GM12878 (cell line): ENCODE results near the gene GNPTAB. TPM values are rescaled to one million over a fixed set of nuclear protein-coding genes. Genes with fewer than 3 reads are reported as not detected.

ENCODE experiments used
- ATAC-seq: fragments of 200-7000 bp; cut with Tn5 transposase; 3 replicates; pipeline ENCODE4 v1.9.1; 2020; ENCODE audit warnings: mild to moderate bottlenecking, moderate library complexity
- BruUV-seq: library from RNA; stranded (reverse); fragments of 400-500 nt; replicated peaks from 2 replicates; lab custom pipeline; 2021; lab: Mats Ljungman, UMichigan
- CTCF ChIA-PET: fragments of 300-600 bp; sonication (Branson Sonifier 250); formaldehyde crosslinking; extraction: SDS; loops from one replicate; lab custom pipeline; 2021; ENCODE audit warnings: inconsistent platforms; lab: Yijun Ruan, JAX
- POLR2A ChIA-PET: fragments of 350-600 bp; formaldehyde crosslinking; extraction: SDS; loops from one replicate; lab custom pipeline; 2021; ENCODE audit warnings: inconsistent platforms; lab: Charles Lee
- RAD21 ChIA-PET: fragments of 300-600 bp; sonication (Branson Sonifier 250); formaldehyde crosslinking; loops from one replicate; lab custom pipeline; 2023; ENCODE audit warnings: antibody characterized with exemption; ENCODE audit not compliant: unreplicated experiment; lab: Charles Lee
- SMC1A ChIA-PET: fragments of 300-600 bp; sonication (Branson Sonifier 250); formaldehyde crosslinking; loops from one replicate; lab custom pipeline; 2023; ENCODE audit not compliant: unreplicated experiment, uncharacterized antibody; lab: Charles Lee
- DNase-seq: peaks from one replicate; pipeline ENCODE4 v3.0.0-alpha.2; 2011; ENCODE audit warnings: low read depth, low spot score
- FAIRE-seq: peaks from 3 replicates; lab custom pipeline; 2011; peaks lifted over from hg19 to GRCh38; lab: Jason Lieb, UNC
- H2AFZ ChIP-seq: 2 replicates; pipeline ENCODE4 v1.6.0; 2011; ENCODE audit warnings: low read depth, low read length, control low read depth; ENCODE audit not compliant: control insufficient read depth
- H3K27ac ChIP-seq: 2 replicates; pipeline ENCODE4 v1.5.1; 2011; ENCODE audit warnings: control low read depth; ENCODE audit not compliant: control insufficient read depth, insufficient read depth
- H3K27me3 ChIP-seq, 2 experiments: replicated peaks in 1 of 2; 2 replicates each; pipeline versions ENCODE4 v1.6.0 to v1.6.1; 2011; ENCODE audit warnings: low read length in 1 of 2; ENCODE audit not compliant: control insufficient read depth in 2 of 2, insufficient read depth in 2 of 2
- H3K36me3 ChIP-seq, 2 experiments: 2 replicates each; pipeline ENCODE4 v1.5.1; 2011; ENCODE audit warnings: low read length in 1 of 2; ENCODE audit not compliant: control insufficient read depth in 2 of 2, insufficient read depth in 2 of 2
- H3K4me1 ChIP-seq: 2 replicates; pipeline ENCODE4 v1.6.1; 2011; ENCODE audit warnings: mild to moderate bottlenecking, low read length, moderate library complexity, mixed read lengths; ENCODE audit not compliant: control insufficient read depth, insufficient read depth
- H3K4me2 ChIP-seq: 2 replicates; pipeline ENCODE4 v1.6.0; 2011; ENCODE audit warnings: control low read depth; ENCODE audit not compliant: control insufficient read depth, insufficient read depth
- H3K4me3 ChIP-seq: fragments of 200-600 bp; sonication (generic); 2 replicates; pipeline ENCODE4 v1.5.1; 2016
- H3K79me2 ChIP-seq: 2 replicates; pipeline ENCODE4 v1.6.0; 2011; ENCODE audit warnings: low read length; ENCODE audit not compliant: control insufficient read depth, insufficient read depth
- H3K9ac ChIP-seq: 2 replicates; pipeline ENCODE4 v1.8.0; 2011; ENCODE audit warnings: low read length, control low read depth, mixed read lengths; ENCODE audit not compliant: control insufficient read depth, insufficient read depth
- H3K9me3 ChIP-seq: replicated peaks from 3 replicates; pipeline ENCODE4 v1.5.1; 2011; ENCODE audit warnings: mild to moderate bottlenecking, low read length; ENCODE audit not compliant: control insufficient read depth, insufficient read depth
- H4K20me1 ChIP-seq: 2 replicates; pipeline ENCODE4 v1.6.0; 2011; ENCODE audit not compliant: control insufficient read depth, insufficient read depth
- CEBPB ChIP-seq, 2 experiments: fragments of 150-350 bp in 1 of 2; IDR thresholded peaks; 2 replicates each; pipeline ENCODE4 v1.6.1; 2012 to 2014; ENCODE audit warnings: low read depth in 2 of 2, low read length in 2 of 2, borderline replicate concordance in 1 of 2, inconsistent platforms in 1 of 2
- HDGF ChIP-seq: fragments of 450-650 bp; IDR thresholded peaks from 2 replicates; pipeline ENCODE4 v1.6.1; 2016; ENCODE audit warnings: antibody characterized with exemption
- JUND ChIP-seq: IDR thresholded peaks from 2 replicates; pipeline ENCODE4 v1.6.1; 2012; ENCODE audit warnings: low read depth, mild to moderate bottlenecking, low read length, improper control_type of control experiment, moderate library complexity
- MXI1 ChIP-seq: fragments of 150-350 bp; IDR thresholded peaks from 2 replicates; pipeline ENCODE4 v1.6.1; 2011; ENCODE audit warnings: low read depth, mild to moderate bottlenecking, inconsistent platforms, low read length, improper control_type of control experiment
- NBN ChIP-seq: fragments of 450-650 bp; IDR thresholded peaks from 2 replicates; pipeline ENCODE4 v1.6.1; 2016
- NFIC ChIP-seq: IDR thresholded peaks from 2 replicates; pipeline ENCODE4 v1.6.1; 2012; ENCODE audit warnings: low read depth, mild to moderate bottlenecking, inconsistent platforms, low read length, moderate library complexity
- NFYA ChIP-seq: IDR thresholded peaks from 2 replicates; pipeline ENCODE4 v1.6.1; 2011; ENCODE audit warnings: low read depth, mild to moderate bottlenecking, low read length, improper control_type of control experiment, borderline replicate concordance
- NFYB ChIP-seq: IDR thresholded peaks from 2 replicates; pipeline ENCODE4 v1.6.1; 2011; ENCODE audit warnings: low read depth, mild to moderate bottlenecking, low read length, improper control_type of control experiment, moderate library complexity; ENCODE audit not compliant: insufficient read depth
- RUNX3 ChIP-seq: IDR thresholded peaks from 2 replicates; pipeline ENCODE4 v1.6.1; 2012; ENCODE audit warnings: low read length, inconsistent platforms
- SIN3A ChIP-seq: IDR thresholded peaks from 2 replicates; pipeline ENCODE4 v1.6.1; 2012; ENCODE audit warnings: low read depth, low read length, improper control_type of control experiment
- STAT3 ChIP-seq: IDR thresholded peaks from 2 replicates; pipeline ENCODE4 v1.6.1; 2011; ENCODE audit warnings: low read depth, low read length, improper control_type of control experiment
- TCF12 ChIP-seq: IDR thresholded peaks from 2 replicates; pipeline ENCODE4 v1.6.1; 2011; ENCODE audit warnings: low read depth, mild to moderate bottlenecking, low read length
- YBX1 ChIP-seq: fragments of 450-650 bp; IDR thresholded peaks from 2 replicates; pipeline ENCODE4 v1.6.1; 2016; ENCODE audit warnings: antibody characterized with exemption
- whole genome bisulfite sequencing: methylation state at CpG from one replicate; pipeline ENCODE4 v1.1.6; 2016; ENCODE audit warnings: low lambda C conversion rate; ENCODE audit not compliant: insufficient replicate concordance, insufficient coverage; ENCODE audit errors: missing lambda C conversion rate; 5-methylcytosine and 5-hydroxymethylcytosine counted together
- in situ Hi-C: fragments of 300-500 bp; cut with MboI; formaldehyde crosslinking; loops from 9 replicates; pipeline ENCODE4 v1.14.3; 2018; ENCODE audit warnings: mixed read lengths
- intact Hi-C: fragments of 100-400 bp; cut with micrococcal nuclease; formaldehyde crosslinking; loops from one replicate; pipeline ENCODE4 v1.14.2; 2022; ENCODE audit not compliant: unreplicated experiment
- polyA plus RNA-seq, 11 experiments: library from polyadenylated mRNA; depleted of rRNA in 4 of 11; unstranded in 6 of 11; stranded (reverse) in 5 of 11; fragments of >200 nt; fragmentation: Nextera tagmentation in 4 of 11; fragmentation: Illumina TruSeq in 1 of 11; extraction: Ambion mirVana in 4 of 11; extraction: Trizol in 1 of 11; gene quantifications; 1 replicate in 1 of 11; 2 replicates in 10 of 11; pipeline versions ENCODE4 v1.2.1 to v1.2.3, GENCODE V29; 2011 to 2016; ENCODE audit warnings: inconsistent platforms in 2 of 11, missing spikeins in 2 of 11, low read depth in 1 of 11
- total RNA-seq, 4 experiments: library from RNA; depleted of rRNA in 3 of 4; stranded (reverse); fragments of >200 nt in 3 of 4; fragmentation: Illumina TruSeq in 1 of 4; extraction: Trizol in 1 of 4; gene quantifications; 2 replicates each; pipeline versions ENCODE4 v1.2.1 to v1.2.3, GENCODE V29; 2013 to 2021
- TF ChIP-seq, protein P1 (sequence below): IDR thresholded peaks from 2 replicates; pipeline ENCODE4 v1.6.1; 2012; ENCODE audit warnings: low read depth, low read length, improper control_type of control experiment
- TF ChIP-seq, protein P2 (sequence below): fragments of 450-650 bp; IDR thresholded peaks from 2 replicates; pipeline ENCODE4 v1.6.1; 2017; ENCODE audit warnings: borderline replicate concordance

GNPTAB gene
- total and polyA plus RNA-seq, 10 of the 15 experiments (the other 5 are each of a cell fraction or from before 2014, with no cell fraction given), result 9.8 to 38.9 (median 35.3) TPM

DNA sequence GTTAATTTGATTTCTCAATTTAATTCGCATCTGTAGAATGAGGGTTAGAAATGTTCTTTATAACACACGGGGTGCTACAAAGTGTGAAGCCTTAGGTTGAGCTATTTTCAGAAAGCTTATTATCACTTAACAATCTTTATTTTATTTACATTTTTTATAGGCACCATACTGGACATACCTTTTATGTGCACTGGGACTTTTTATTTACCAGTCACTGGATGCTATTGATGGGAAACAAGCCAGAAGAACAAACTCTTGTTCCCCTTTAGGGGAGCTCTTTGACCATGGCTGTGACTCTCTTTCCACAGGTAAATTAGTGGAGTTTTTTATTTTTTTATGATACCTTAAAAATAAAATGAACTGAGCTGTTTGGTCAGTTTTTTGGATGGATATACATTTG, 116.8 kb downstream of the GNPTAB start:
- TF ChIP-seq STAT3 (no peak), NFYA (no peak), JUND (no peak), NBN (no peak), YBX1 (no peak), NFYB (no peak), CEBPB (IDR thresholded peaks at IDR 0.05; ENCODE audit: borderline replicate concordance in 1 of 2, low read depth in 2 of 2, low read length in 2 of 2) (no peak), RUNX3 (no peak), NFIC (no peak), TCF12 (no peak), HDGF (no peak), MXI1 (no peak), SIN3A (no peak)
- TF ChIP-seq, protein P1, sequence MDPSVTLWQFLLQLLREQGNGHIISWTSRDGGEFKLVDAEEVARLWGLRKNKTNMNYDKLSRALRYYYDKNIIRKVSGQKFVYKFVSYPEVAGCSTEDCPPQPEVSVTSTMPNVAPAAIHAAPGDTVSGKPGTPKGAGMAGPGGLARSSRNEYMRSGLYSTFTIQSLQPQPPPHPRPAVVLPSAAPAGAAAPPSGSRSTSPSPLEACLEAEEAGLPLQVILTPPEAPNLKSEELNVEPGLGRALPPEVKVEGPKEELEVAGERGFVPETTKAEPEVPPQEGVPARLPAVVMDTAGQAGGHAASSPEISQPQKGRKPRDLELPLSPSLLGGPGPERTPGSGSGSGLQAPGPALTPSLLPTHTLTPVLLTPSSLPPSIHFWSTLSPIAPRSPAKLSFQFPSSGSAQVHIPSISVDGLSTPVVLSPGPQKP, result no peak
- TF ChIP-seq, protein P2, sequence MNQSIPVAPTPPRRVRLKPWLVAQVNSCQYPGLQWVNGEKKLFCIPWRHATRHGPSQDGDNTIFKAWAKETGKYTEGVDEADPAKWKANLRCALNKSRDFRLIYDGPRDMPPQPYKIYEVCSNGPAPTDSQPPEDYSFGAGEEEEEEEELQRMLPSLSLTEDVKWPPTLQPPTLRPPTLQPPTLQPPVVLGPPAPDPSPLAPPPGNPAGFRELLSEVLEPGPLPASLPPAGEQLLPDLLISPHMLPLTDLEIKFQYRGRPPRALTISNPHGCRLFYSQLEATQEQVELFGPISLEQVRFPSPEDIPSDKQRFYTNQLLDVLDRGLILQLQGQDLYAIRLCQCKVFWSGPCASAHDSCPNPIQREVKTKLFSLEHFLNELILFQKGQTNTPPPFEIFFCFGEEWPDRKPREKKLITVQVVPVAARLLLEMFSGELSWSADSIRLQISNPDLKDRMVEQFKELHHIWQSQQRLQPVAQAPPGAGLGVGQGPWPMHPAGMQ, result no peak
- FAIRE-seq, result no peak
- H3K4me3 ChIP-seq, result no peak overlapping the region
- no peak overlapping the region for H3K9ac ChIP-seq
- H3K36me3 ChIP-seq, result no peaks in the 10 kb centered on the region
- no peak overlapping the region for H3K27ac ChIP-seq
- CTCF ChIA-PET, result interaction anchor here (0.6 to 1.2 kb wide), 3 partner anchors 14 to 110 kb away, joined by 3 read pairs; no protein-coding TSS in a partner anchor
- no peak overlapping the region for H2AFZ ChIP-seq
- BruUV-seq, result no TSS peak
- H3K79me2 ChIP-seq, result no peaks in the 10 kb centered on the region
- SMC1A ChIA-PET, result interaction anchor here (0.8 to 1.2 kb wide), 4 partner anchors 8 to 58 kb away, joined by 3 to 5 read pairs (median 4); no protein-coding TSS in a partner anchor
- RAD21 ChIA-PET, result no interaction called here
- intact Hi-C loops, result no loop called here
- no peaks in the 10 kb centered on the region for H3K9me3 ChIP-seq
- H3K4me1 ChIP-seq, result no peaks in the 10 kb centered on the region
- no peak overlapping the region for H3K4me2 ChIP-seq
- no peaks in the 10 kb centered on the region for H3K27me3 ChIP-seq
- in situ Hi-C loops, result no loop called here
- 98% methylated on average over 2 of the region's 2 CpGs for WGBS
- peaks cover 4% of the 10 kb centered on the region; the same call in 1 of the 2 replicates for H4K20me1 ChIP-seq
- no peak for DNase-seq
- POLR2A ChIA-PET, result no interaction called here
- ATAC-seq, result no peak
